HepG2 (cell line): ENCODE measurements around the gene PROM2. TPM values are rescaled to one million over a fixed set of nuclear protein-coding genes. Genes with fewer than 3 reads are reported as not detected.

Source experiments
- ATAC-seq: fragments of 200-7000 bp; cut with Tn5 transposase; 3 replicates; pipeline ENCODE4 v1.9.1; 2020; ENCODE audit warnings: mild to moderate bottlenecking, moderate library complexity
- BruUV-seq: library from RNA; stranded (reverse); fragments of 400-500 nt; replicated peaks from 2 replicates; lab custom pipeline; 2021; lab: Mats Ljungman, UMichigan
- CTCF ChIA-PET: fragments of 300-600 bp; formaldehyde crosslinking; extraction: SDS; loops from one replicate; lab custom pipeline; 2021; ENCODE audit warnings: low total read pairs, inconsistent platforms, low intra/inter-chr PET ratio; lab: Yijun Ruan, JAX
- POLR2A ChIA-PET: fragments of 350-600 bp; sonication (Branson Sonifier 250); formaldehyde crosslinking; loops from one replicate; lab custom pipeline; 2020; ENCODE audit warnings: antibody characterized with exemption, inconsistent platforms; lab: Yijun Ruan, JAX
- DNase-seq: peaks from one replicate; pipeline ENCODE4 v3.0.0-alpha.2; 2015; ENCODE audit warnings: low spot score
- FAIRE-seq: peaks from 3 replicates; lab custom pipeline; 2011; peaks lifted over from hg19 to GRCh38; lab: Jason Lieb, UNC
- H2AFZ ChIP-seq: one replicate; pipeline ENCODE4 v1.6.1; 2011; ENCODE audit warnings: low read length, inconsistent platforms
- H3K27ac ChIP-seq: fragments of 300-600 bp; 3 replicates; pipeline ENCODE4 v1.8.0; 2011; ENCODE audit warnings: mixed run types, mild to moderate bottlenecking, mixed read lengths, low read length, inconsistent platforms; ENCODE audit not compliant: insufficient read depth; ENCODE audit errors: extremely low read length
- H3K27me3 ChIP-seq, 2 experiments: fragments of 200-600 bp in 1 of 2; 2 replicates in 1 of 2; 3 replicates in 1 of 2; pipeline versions ENCODE4 v1.6.0 to v1.8.0; 2011; ENCODE audit warnings: low read length in 2 of 2, mild to moderate bottlenecking in 2 of 2, moderate library complexity in 2 of 2, inconsistent platforms in 1 of 2; ENCODE audit not compliant: insufficient read depth in 2 of 2, control insufficient read depth in 1 of 2
- H3K36me3 ChIP-seq, 2 experiments: fragments of 200-600 bp in 1 of 2; replicated peaks in 1 of 2; 2 replicates in 1 of 2; 3 replicates in 1 of 2; pipeline versions ENCODE4 v1.5.1 to v1.8.0; 2011; ENCODE audit warnings: low read length in 2 of 2, inconsistent platforms in 1 of 2; ENCODE audit not compliant: insufficient read depth in 2 of 2, control insufficient read depth in 1 of 2
- H3K4me1 ChIP-seq: 2 replicates; pipeline ENCODE4 v1.5.1; 2012; ENCODE audit warnings: low read length, inconsistent platforms; ENCODE audit not compliant: insufficient read depth
- H3K4me2 ChIP-seq: 2 replicates; pipeline ENCODE4 v1.6.0; 2011; ENCODE audit warnings: low read depth, low read length, inconsistent platforms
- H3K4me3 ChIP-seq, 3 experiments: fragments of 200-600 bp in 1 of 3; sonication (generic), shearing (Covaris generic) in 1 of 3; replicated peaks in 1 of 3; 2 replicates each; pipeline ENCODE4 v1.5.1; 2011 to 2016; ENCODE audit warnings: low read length in 3 of 3, inconsistent platforms in 2 of 3, low read depth in 2 of 3, mild to moderate bottlenecking in 2 of 3, control low read depth in 1 of 3, mixed read lengths in 1 of 3; ENCODE audit not compliant: insufficient read depth in 1 of 3
- H3K79me2 ChIP-seq: one replicate; pipeline ENCODE4 v1.6.1; 2011; ENCODE audit warnings: low read length, inconsistent platforms; ENCODE audit not compliant: insufficient read depth
- H3K9ac ChIP-seq: 2 replicates; pipeline ENCODE4 v1.6.0; 2011; ENCODE audit warnings: mild to moderate bottlenecking, low read depth, low read length, inconsistent platforms; ENCODE audit not compliant: insufficient read depth
- H3K9me3 ChIP-seq: 2 replicates; pipeline ENCODE4 v1.5.1; 2012; ENCODE audit warnings: mild to moderate bottlenecking, low read length
- H4K20me1 ChIP-seq: 2 replicates; pipeline ENCODE4 v1.6.0; 2011; ENCODE audit warnings: inconsistent platforms, mild to moderate bottlenecking, low read length, moderate library complexity; ENCODE audit not compliant: insufficient read depth
- ADNP ChIP-seq: sonication (generic); formaldehyde crosslinking; IDR thresholded peaks from 2 replicates; pipeline ENCODE4 v1.4.0; 2020; ENCODE audit warnings: missing genetic modification reagents
- ARNTL ChIP-seq: sonication (generic); formaldehyde crosslinking; IDR thresholded peaks from 2 replicates; pipeline ENCODE4 v1.4.0; 2020; ENCODE audit warnings: mild to moderate bottlenecking, missing genetic modification reagents
- CBX1 ChIP-seq: IDR thresholded peaks from one replicate; pipeline ENCODE4 v1.6.1; 2016; ENCODE audit warnings: antibody characterized with exemption, low read depth
- MXI1 ChIP-seq: IDR thresholded peaks from 3 replicates; pipeline ENCODE4 v1.6.1; 2012; ENCODE audit warnings: low read depth, low read length, inconsistent platforms, borderline replicate concordance
- SIN3A ChIP-seq: IDR thresholded peaks from 2 replicates; pipeline ENCODE4 v1.6.1; 2011; ENCODE audit warnings: low read depth, mild to moderate bottlenecking, control low read depth, low read length, borderline replicate concordance
- SP1 ChIP-seq, 2 experiments: fragments of 450-650 bp in 1 of 2; sonication (generic) in 1 of 2; formaldehyde crosslinking in 1 of 2; IDR thresholded peaks; 2 replicates each; pipeline versions ENCODE4 v1.4.0 to v1.6.1; 2016 to 2020; ENCODE audit warnings: missing genetic modification reagents in 1 of 2
- SPEN ChIP-seq: sonication (generic); formaldehyde crosslinking; IDR thresholded peaks from 2 replicates; pipeline ENCODE4 v1.5.1; 2020; ENCODE audit warnings: low read depth, mild to moderate bottlenecking, missing genetic modification reagents
- ZNF431 ChIP-seq: sonication (generic); formaldehyde crosslinking; IDR thresholded peaks from 2 replicates; pipeline ENCODE4 v1.9.0; 2022; ENCODE audit warnings: missing genetic modification reagents, low read depth, mild to moderate bottlenecking, borderline replicate concordance
- ZNF782 ChIP-seq: sonication (generic); formaldehyde crosslinking; IDR thresholded peaks from 2 replicates; pipeline ENCODE4 v1.4.0; 2020; ENCODE audit warnings: missing genetic modification reagents, mild to moderate bottlenecking, borderline replicate concordance
- WGBS: methylation state at CpG from one replicate; pipeline ENCODE4 v1.1.6; 2017; ENCODE audit warnings: low lambda C conversion rate; 5-methylcytosine and 5-hydroxymethylcytosine counted together
- in situ Hi-C: cut with HindIII; loops from 2 replicates; pipeline ENCODE4 v1.10.0; 2017; ENCODE audit warnings: low pct_unique_long_range_greater_than_20kb; ENCODE audit not compliant: extremely low pct_ligation_motif_present
- intact Hi-C: fragments of 100-400 bp; cut with micrococcal nuclease; formaldehyde crosslinking; loops from one replicate; pipeline ENCODE4 v1.10.0; 2022; ENCODE audit not compliant: unreplicated experiment
- polyA plus RNA-seq, 8 experiments: library from polyadenylated mRNA; depleted of rRNA in 3 of 8; stranded (reverse) in 7 of 8; unstranded in 1 of 8; fragments of >200 nt; fragmentation: Illumina TruSeq in 4 of 8; extraction: Trizol in 4 of 8; gene quantifications; 2 replicates each; pipeline versions ENCODE4 v1.2.1 to v1.2.3, GENCODE V29; 2011 to 2016; ENCODE audit warnings: low read depth in 4 of 8, missing spikeins in 1 of 8, mixed read lengths in 1 of 8; ENCODE audit not compliant: insufficient read depth in 1 of 8
- total RNA-seq, 5 experiments: library from RNA; depleted of rRNA; stranded (reverse); fragments of >200 nt; fragmentation: Illumina TruSeq; extraction: Trizol; gene quantifications; 2 replicates each; pipeline ENCODE4 v1.2.3, GENCODE V29; 2016; ENCODE audit warnings: low read depth in 1 of 5
- TF ChIP-seq, protein P1 (sequence below), 2 experiments: IDR thresholded peaks; 2 replicates each; pipeline ENCODE4 v1.6.1; 2011 to 2012; ENCODE audit warnings: low read length in 2 of 2, borderline replicate concordance in 1 of 2, low read depth in 1 of 2, mild to moderate bottlenecking in 1 of 2, moderate library complexity in 1 of 2
- TF ChIP-seq, protein P2 (sequence below): sonication (generic); IDR thresholded peaks from 2 replicates; pipeline ENCODE4 v1.6.1; 2016; ENCODE audit warnings: low read depth, borderline replicate concordance
- TF ChIP-seq, protein P3 (sequence below): sonication (generic); formaldehyde crosslinking; IDR thresholded peaks from 2 replicates; pipeline ENCODE4 v1.8.1; 2023; ENCODE audit warnings: mild to moderate bottlenecking, moderate library complexity, missing genetic modification reagents
- TF ChIP-seq, protein P4 (sequence below): sonication (generic); formaldehyde crosslinking; IDR thresholded peaks from 2 replicates; pipeline ENCODE4 v1.4.0; 2020; ENCODE audit warnings: mild to moderate bottlenecking, missing genetic modification reagents
- TF ChIP-seq, protein P5 (sequence below): sonication (generic); formaldehyde crosslinking; IDR thresholded peaks from 2 replicates; pipeline ENCODE4 v1.5.1; 2020; ENCODE audit warnings: mild to moderate bottlenecking, missing genetic modification reagents
- TF ChIP-seq, protein P6 (sequence below): sonication (generic); formaldehyde crosslinking; IDR thresholded peaks from 2 replicates; pipeline ENCODE4 v1.8.1; 2023; ENCODE audit warnings: mild to moderate bottlenecking, missing genetic modification reagents, borderline replicate concordance

Gene PROM2
- total and polyA plus RNA-seq, 2 of the 13 experiments (the other 11 are each of a cell fraction or from before 2014, with no cell fraction given), result not detected

DNA sequence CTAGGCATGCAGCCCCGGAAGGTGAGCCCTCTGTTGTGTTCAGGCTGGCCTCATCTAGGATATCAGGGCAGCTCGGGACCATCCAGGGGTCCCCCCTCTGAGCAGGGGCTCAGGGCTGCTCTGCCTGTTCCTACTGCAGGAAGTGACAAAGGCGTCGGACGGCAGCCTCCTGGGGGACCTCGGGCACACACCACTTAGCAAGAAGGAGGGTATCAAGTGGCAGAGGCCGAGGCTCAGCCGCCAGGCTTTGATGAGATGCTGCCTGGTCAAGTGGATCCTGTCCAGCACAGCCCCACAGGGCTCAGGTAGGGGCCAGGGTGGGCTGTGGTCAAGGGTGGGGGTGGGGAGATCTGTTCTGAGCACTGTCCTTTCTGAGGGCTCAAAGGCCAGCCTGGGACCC is 36.0 kb downstream of the PROM2 start:
- in situ Hi-C loops (no loop called here), intact Hi-C loops (no loop called here)
- H3K27ac ChIP-seq, result no peak overlapping the region
- no peaks in the 10 kb centered on the region for H3K9me3 ChIP-seq
- BruUV-seq, result no TSS peak
- ATAC-seq, result no peak
- H3K4me3 ChIP-seq, result no peak overlapping the region
- CTCF ChIA-PET, result no interaction called here
- no peaks in the 10 kb centered on the region for H3K36me3 ChIP-seq
- H2AFZ ChIP-seq, result no peak overlapping the region
- no peaks in the 10 kb centered on the region for H3K79me2 ChIP-seq
- FAIRE-seq, result no peak
- DNase-seq, result no peak
- peaks cover 5 to 46% of the 10 kb centered on the region in 2 experiments; a peak in 4 of 5 replicates for H3K27me3 ChIP-seq
- H3K4me1 ChIP-seq, result peaks cover 14% of the 10 kb centered on the region
- TF ChIP-seq, protein P1, sequence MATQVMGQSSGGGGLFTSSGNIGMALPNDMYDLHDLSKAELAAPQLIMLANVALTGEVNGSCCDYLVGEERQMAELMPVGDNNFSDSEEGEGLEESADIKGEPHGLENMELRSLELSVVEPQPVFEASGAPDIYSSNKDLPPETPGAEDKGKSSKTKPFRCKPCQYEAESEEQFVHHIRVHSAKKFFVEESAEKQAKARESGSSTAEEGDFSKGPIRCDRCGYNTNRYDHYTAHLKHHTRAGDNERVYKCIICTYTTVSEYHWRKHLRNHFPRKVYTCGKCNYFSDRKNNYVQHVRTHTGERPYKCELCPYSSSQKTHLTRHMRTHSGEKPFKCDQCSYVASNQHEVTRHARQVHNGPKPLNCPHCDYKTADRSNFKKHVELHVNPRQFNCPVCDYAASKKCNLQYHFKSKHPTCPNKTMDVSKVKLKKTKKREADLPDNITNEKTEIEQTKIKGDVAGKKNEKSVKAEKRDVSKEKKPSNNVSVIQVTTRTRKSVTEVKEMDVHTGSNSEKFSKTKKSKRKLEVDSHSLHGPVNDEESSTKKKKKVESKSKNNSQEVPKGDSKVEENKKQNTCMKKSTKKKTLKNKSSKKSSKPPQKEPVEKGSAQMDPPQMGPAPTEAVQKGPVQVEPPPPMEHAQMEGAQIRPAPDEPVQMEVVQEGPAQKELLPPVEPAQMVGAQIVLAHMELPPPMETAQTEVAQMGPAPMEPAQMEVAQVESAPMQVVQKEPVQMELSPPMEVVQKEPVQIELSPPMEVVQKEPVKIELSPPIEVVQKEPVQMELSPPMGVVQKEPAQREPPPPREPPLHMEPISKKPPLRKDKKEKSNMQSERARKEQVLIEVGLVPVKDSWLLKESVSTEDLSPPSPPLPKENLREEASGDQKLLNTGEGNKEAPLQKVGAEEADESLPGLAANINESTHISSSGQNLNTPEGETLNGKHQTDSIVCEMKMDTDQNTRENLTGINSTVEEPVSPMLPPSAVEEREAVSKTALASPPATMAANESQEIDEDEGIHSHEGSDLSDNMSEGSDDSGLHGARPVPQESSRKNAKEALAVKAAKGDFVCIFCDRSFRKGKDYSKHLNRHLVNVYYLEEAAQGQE (IDR thresholded peaks at IDR 0.05; ENCODE audit: borderline replicate concordance in 1 of 2, low read depth in 1 of 2, low read length in 2 of 2), result no peak
- TF ChIP-seq CBX1 (no peak), SIN3A (no peak), MXI1 (no peak), ZNF782 (CRISPR knock-in tag) (no peak), SPEN (no peak), SP1 (IDR thresholded peaks at IDR 0.05) (no peak), SP1 (CRISPR knock-in tag; IDR thresholded peaks at IDR 0.05) (no peak), ADNP (CRISPR knock-in tag) (no peak), ARNTL (CRISPR knock-in tag) (no peak), ZNF431 (no peak)
- TF ChIP-seq, protein P2, sequence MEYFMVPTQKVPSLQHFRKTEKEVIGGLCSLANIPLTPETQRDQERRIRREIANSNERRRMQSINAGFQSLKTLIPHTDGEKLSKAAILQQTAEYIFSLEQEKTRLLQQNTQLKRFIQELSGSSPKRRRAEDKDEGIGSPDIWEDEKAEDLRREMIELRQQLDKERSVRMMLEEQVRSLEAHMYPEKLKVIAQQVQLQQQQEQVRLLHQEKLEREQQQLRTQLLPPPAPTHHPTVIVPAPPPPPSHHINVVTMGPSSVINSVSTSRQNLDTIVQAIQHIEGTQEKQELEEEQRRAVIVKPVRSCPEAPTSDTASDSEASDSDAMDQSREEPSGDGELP, result no peak
- TF ChIP-seq, protein P3, sequence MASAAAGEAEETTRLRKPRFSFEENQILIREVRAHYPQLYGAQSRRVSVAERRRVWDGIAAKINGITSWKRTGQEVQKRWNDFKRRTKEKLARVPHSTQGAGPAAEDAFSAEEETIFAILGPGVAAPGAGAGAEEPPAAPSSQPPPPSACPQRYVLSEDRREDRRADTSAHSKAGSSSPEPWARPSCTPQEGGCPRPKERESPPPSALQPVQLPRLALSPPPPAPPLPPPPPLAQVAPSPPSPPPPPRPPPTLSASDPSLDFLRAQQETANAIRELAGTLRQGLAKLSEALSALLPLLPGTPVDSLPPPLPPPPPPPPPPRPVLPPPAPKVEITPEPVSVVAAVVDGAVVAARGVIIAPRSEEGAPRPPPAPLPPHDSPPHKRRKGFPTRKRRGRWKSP, result no peak
- TF ChIP-seq, protein P4, sequence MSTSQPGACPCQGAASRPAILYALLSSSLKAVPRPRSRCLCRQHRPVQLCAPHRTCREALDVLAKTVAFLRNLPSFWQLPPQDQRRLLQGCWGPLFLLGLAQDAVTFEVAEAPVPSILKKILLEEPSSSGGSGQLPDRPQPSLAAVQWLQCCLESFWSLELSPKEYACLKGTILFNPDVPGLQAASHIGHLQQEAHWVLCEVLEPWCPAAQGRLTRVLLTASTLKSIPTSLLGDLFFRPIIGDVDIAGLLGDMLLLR (CRISPR knock-in tag), result no peak
- TF ChIP-seq, protein P5, sequence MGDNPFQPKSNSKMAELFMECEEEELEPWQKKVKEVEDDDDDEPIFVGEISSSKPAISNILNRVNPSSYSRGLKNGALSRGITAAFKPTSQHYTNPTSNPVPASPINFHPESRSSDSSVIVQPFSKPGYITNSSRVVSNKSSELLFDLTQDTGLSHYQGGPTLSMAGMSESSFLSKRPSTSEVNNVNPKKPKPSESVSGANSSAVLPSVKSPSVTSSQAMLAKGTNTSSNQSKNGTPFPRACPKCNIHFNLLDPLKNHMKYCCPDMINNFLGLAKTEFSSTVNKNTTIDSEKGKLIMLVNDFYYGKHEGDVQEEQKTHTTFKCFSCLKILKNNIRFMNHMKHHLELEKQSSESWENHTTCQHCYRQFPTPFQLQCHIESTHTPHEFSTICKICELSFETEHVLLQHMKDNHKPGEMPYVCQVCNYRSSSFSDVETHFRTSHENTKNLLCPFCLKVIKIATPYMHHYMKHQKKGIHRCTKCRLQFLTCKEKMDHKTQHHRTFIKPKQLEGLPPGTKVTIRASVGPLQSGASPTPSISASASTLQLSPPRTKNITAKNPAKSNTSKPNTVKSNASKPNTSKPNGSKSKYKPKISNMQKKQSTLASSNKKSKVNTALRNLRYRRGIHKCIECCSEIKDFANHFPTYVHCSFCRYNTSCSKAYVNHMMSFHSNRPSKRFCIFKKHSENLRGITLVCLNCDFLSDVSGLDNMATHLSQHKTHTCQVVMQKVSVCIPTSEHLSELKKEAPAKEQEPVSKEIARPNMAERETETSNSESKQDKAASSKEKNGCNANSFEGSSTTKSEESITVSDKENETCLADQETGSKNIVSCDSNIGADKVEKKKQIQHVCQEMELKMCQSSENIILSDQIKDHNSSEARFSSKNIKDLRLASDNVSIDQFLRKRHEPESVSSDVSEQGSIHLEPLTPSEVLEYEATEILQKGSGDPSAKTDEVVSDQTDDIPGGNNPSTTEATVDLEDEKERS, result no peak
- TF ChIP-seq, protein P6, sequence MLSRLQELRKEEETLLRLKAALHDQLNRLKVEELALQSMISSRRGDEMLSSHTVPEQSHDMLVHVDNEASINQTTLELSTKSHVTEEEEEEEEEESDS, result no peak
- H3K4me2 ChIP-seq, result no peak overlapping the region
- no peak overlapping the region for H3K9ac ChIP-seq
- H4K20me1 ChIP-seq, result no peaks in the 10 kb centered on the region; the same call in 1 of the 2 replicates
- POLR2A ChIA-PET, result no interaction called here
- 25% methylated on average over 5 of the region's 8 CpGs for whole genome bisulfite sequencing
